ENCODE data around the gene C1QTNF4. TPM values are rescaled to one million over a fixed set of nuclear protein-coding genes. Genes with fewer than 3 reads are reported as not detected.

The C1QTNF4 gene
- total RNA-seq, 1 experiment from 2014 or later = not detected

DNA sequence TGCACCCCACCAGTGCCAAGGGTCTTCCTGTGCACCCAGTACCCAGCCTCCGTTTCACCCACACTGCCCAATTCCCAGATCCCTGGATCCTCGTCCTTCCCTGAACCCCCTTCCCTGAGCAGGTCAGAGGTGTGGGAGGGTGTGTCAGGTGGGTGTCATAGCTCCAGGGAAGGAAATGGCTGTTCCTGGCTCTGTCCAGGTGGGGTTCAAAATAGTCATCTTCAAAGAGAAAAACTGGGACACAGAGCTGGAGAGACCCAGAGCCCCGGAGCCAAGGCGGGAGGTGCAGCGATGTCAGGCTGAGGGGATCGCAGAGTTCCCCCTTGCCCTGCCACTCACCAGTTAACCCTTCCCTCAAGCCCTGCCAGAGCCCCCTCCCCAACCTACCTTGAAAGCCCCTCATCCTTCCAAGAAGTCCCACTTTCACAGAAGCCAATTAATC, 698 bp downstream of the C1QTNF4 start:
- no peak for DNase-seq (ENCODE audit: low read depth)

DNA sequence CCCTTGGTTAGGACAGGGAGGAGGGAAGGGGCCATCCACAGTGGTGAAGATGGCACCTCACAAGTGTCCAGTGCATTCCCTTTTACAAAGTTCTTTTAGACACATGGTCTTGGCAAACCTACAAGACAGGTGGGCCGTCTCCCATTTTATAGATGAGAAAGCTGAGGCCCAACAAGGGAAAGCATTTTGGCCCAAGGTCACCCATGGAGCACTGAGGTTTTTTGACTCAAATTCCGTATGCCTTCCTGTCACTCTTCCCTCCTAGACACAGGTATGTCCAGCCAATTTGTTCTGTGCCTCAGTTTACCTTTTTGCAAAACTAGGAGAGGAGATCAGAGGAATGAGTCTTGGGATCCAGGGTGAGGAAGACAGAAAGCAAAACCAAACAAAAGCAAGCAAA, 1.2 kb downstream of the C1QTNF4 start:
- DNase-seq (ENCODE audit: low read depth) = no peak

DNA sequence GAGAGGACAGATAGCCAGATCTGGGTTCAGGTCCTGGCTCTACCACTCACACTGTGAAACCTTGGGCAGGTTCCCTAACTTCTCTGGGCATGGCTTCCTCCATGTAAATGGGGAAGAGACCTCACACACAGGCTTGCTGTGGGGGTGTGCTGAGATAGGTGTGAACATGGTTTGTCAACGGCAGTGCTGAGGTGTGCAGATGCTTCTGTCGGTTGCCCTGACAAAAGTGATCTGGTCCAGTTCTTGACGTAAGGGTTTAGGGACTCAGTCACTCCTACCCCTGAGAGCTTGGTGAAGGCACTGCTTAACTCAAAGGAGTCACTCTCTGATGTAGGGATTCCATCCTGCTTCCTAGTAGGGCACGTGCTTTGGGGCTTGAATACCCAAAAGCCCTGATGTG, 2.0 kb downstream of the C1QTNF4 start:
- DNase-seq (ENCODE audit: low read depth) = no peak

- no peak for DNase-seq (ENCODE audit: low read depth)
Observed at GRCh38 chr11:47591764-47592163, 2.4 kb downstream of the C1QTNF4 start.

GRCh38 chr11:47589977-47590861, 4.0 kb downstream of the C1QTNF4 start:
- no peak for DNase-seq (ENCODE audit: low read depth)

DNA sequence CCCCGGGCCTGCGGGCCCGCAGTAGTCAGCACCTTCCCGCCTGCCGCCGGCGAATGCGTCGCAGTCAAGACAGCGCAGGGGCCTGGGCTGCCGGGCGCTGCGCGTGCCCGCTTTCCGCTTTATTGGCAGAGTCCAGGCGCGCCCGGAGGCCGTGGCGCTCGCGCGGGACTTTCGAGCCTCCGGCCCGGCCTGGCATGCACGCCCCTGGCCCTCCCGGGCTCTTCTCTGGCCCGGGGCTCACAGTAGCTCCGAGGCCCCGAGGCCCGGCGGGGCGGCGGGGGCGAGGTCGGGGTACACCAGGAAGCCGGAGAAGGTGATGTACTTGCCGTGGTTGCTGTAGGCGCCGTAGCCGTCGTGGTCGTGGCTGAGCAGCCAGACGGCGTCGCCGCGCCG, 4.6 kb downstream of the C1QTNF4 start:
- no peak for DNase-seq (ENCODE audit: low read depth)

DNA sequence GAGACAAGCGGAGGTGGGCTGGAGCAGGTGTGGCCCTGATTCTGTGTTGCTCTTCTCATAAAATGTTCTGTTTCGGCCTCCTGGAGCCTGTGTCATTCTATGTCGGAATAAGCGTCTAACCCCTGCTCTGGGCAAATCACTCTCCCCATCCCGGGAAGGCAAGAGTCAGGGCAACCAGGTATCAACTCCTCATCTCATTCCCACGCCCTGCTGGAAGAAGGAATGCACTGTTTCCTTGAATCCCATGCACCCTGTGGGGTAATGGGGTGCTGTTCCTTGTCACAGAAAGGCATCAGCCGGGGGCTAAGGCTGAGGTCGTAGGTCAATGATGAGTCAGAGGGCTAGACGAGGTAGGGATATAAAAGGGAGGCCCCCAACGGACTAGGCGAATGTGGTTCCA, 5.1 kb downstream of the C1QTNF4 start:
- no peak for DNase-seq (ENCODE audit: low read depth)

- no peak for DNase-seq (ENCODE audit: low read depth)
Observed at GRCh38 chr11:47587723-47588326, 6.4 kb downstream of the C1QTNF4 start.

DNA sequence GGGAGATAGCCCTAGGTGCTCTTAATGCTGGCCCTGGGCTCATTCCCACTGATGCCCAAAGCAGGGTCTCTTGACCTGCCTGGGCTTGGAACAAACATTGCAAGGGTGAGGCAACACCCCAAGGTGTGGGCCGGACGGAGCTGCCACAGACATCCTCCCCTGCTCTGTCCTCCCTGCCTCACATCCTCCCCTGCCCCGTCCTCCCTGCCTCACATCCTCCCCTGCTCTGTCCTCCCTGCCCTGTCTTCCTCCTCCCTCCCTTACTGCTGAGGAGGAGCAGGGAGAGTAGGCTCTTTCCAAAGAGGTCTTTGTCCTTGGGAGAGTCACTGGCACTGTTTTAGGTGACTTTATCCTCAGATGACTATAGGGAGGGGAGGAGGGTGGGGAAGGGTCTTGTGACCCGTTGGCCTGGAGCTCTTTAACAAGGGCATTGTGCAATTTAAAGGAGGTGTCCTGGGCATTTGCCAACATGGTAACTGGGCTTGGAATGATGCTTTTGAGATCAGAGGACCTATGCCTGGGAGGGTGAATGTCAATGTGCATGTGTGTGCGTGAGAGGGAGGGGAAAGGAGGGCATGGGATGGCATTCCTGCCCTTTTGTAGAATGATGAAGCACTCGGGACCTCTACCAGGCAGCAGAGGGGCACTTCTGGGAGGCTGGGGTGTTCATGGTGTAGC, 7.0 kb downstream of the C1QTNF4 start:
- DNase-seq (ENCODE audit: low read depth) = no peak

DNA sequence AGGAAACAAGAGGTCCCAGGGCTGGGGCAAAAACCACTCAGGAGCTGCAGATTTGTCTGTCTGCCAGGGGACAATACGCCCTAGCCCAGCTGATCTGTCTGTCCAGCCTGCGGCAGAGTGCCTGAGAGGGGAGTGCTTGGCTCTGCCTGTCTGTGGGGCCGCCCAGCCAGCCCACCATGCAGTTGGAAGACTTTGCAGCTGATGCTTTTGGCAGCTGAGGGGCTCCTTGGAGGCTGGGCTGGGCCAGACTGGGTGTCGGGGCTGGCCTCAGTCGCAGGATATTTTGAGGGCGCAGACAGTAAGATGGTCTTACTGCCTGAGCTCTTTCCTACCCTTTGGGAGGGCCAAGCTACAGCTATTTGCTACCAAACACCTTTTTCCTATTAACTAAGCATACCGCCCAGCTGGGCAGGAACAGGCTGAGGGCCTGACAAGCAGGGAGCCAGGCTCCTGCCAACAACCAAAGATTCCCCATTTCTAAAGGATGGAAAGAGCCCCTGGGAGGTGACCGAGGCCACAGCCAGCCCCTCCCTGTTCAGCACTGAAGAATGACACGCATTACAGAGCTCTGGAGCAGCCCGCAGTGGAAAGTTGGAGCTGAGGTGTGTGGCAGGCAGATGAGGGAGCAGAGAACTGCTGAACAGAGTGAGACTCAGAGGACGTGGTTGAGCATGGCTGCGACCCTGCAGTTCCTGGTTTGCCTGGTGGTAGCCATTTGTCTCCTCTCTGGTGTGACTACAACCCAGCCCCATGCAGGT, 7.9 kb downstream of the C1QTNF4 start, which contains the start of gene FAM180B:
FAM180B (plus strand) TSS at position 581 of the 758 bp plus-strand sequence; CDS start at position 672, 91 bp downstream.
- DNase-seq (ENCODE audit: low read depth) = no peak

DNA sequence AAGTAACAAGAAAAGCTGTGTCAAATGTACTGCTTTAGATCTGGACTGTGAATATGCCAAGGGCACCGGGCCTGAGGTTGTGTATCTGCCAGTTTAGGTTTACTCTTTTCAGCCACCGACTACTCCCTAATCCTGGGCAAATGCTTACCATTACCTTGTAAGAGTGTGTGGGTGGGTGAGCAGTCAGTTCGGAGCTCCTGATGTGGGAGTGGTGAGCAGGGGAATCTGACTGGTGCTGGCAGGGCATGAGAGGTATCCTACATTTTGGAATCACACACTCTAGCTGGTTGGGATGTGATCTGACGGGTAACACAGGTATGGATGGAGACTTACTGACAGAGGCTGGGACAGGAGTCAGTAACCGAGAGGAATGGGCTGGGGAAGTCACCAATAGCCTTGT, 10.4 kb downstream of the C1QTNF4 start:
- no peak for DNase-seq (ENCODE audit: low read depth)

DNA sequence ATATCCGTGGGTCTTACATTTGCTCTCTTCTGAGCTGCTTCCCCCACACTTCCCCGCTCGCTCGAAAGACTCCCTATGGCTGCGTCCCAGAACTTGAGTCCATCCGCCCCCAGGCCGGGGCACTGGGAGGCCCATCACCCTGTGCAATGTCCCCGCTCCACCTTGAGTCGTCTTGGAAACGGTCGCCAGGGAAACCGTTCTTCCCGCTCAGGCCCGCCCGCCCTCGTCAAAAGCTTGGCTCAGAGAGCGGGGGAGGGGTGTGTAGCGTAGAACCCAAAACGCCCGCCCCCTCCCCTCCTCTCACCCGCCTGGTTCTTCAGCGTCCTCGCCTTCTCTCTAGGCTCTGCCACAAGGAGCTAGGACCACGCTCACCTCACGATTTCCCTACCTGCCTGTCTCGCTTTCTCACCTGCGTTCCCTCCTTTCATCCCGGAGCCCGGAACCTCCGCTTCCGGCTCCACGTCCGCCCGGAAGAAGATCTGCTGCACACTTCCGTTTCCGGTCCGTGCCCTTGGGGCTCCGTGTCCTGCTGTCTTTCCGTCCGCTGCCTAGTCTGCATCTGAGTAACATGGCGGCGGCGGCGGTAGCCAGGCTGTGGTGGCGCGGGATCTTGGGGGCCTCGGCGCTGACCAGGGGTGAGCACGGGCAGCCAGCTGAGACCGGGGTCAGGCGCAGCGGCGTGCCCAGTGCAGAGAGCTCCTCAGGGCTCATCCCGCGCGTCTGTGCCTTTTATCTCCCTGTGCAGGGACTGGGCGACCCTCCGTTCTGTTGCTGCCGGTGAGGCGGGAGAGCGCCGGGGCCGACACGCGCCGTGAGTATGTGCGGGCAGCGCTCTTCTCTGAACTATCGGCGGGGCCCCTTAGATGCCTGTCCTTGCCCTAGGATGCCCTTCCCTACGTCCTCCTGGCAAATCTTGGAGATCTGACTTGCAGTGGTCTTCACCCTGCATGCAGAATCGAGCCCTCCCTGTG, 15.4 kb downstream of the C1QTNF4 start, which contains the start of the genes KBTBD4 and NDUFS3:
KBTBD4 (minus strand) TSS at position 447 of the 971 bp plus-strand sequence; CDS start at position 428, 19 bp downstream.
NDUFS3 (plus strand) TSS at position 551 of the 971 bp plus-strand sequence; CDS start at position 569, 18 bp downstream.
- peak; percentile 88 for DNase-seq (ENCODE audit: low read depth)

- no peak for DNase-seq (ENCODE audit: low read depth)
Observed at GRCh38 chr11:47577460-47578041, 16.7 kb downstream of the C1QTNF4 start.

DNA sequence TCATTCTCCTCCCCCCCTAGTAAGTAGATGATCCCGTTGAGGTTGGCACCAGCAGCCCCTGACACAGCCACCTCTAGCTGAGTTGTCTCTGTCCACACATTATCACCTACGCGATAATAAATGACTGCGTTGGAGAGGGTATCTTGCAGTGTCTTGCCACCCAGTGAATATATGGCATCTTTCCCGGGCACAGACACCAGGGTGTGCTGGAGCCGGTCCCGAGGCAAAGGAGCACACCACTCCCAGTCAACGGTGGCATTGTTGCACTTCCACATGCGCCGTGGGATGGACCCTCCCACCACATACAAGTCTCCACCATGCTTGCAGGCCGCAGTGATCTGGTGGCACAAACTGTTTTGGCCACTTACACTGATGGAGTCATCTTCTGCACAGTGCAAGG, 20.9 kb downstream of the C1QTNF4 start:
- DNase-seq (ENCODE audit: low read depth) = no peak

GRCh38 chr11:47572715-47573255, 21.4 kb downstream of the C1QTNF4 start:
- DNase-seq (ENCODE audit: low read depth) = no peak

- no peak for DNase-seq (ENCODE audit: low read depth)
Observed at GRCh38 chr11:47571895-47572294, 22.3 kb downstream of the C1QTNF4 start.

- no peak for DNase-seq (ENCODE audit: low read depth)
Observed at GRCh38 chr11:47571357-47571729, 22.9 kb downstream of the C1QTNF4 start.

DNA sequence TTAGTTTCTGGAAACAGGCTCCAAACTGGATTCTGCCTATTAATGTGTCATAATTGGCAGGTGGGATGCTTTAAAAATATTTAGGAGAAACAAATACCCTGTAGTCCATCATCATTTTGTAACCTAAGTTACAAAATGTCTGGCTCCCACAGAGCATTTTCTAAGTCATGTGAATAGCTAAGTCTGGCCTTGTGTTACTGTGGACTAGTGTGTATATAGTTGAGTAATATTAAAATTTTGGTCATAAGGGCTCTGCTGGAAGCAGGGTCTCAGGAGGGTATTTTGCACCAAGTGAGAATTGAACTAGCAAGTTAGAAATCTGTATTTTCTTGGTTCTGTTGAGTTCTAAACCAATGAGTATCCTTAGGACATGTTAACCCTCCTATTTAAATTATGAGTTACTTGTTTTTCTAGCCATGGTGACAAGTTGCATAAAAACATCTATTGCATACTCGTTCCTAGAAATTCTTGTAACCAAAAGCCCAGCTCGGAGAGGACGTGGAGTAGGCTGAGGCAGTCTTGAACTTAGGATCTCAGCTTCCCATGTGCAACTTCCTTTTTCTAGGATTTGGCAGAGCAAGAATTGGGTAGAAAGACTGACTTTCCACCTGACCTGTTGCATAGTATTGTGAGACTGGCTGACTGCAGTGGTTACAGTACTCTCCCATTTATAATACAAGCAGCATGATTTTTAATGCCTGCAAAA, 23.4 kb downstream of the C1QTNF4 start:
- DNase-seq (ENCODE audit: low read depth) = no peak

GRCh38 chr11:47569646-47570045, 24.6 kb downstream of the C1QTNF4 start:
- no peak for DNase-seq (ENCODE audit: low read depth)
